ENCODE data around the gene TUBGCP2.

The TUBGCP2 gene

DNA sequence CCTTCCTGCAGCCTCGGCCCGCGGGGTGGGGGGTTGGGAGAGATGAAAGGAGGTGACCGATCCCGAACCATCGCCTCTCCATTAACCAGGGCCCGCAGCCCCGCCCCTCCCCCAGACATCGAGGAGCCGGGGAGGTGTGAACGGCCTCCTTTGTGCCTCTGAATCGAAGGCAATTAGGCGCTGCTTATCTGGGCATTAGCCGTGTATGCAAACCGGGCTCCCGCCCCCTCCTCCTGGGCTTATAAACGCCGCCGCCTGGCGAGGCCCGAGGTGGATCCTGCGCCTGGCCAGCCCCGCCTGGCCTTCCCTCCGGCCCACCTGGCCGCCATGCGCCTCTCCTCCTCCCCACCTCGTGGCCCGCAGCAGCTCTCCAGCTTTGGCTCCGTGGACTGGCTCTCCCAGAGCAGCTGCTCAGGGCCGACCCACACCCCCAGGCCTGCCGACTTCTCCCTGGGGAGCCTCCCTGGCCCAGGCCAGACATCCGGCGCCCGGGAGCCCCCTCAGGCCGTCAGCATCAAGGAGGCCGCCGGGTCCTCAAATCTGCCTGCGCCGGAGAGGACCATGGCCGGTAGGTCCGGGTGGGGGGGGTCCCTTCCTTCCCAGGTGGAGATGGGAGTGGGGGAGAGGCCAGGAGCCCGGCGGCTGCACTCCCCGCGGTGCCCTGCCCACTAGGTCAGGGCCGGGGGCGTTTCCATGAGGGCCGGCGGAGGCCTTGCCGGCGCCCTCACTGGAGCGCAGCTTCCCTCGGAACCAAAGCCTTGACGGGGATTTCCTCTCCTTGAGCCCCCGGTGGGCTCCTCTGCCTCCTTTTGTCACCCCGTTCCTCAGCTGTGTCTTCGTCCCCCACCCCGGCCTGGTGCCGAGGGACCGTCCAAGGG is 70.8 kb downstream of the TUBGCP2 start, which contains the start of gene VENTX:
VENTX (plus strand) TSS at position 268 of the 878 bp plus-strand sequence; CDS start at position 328, 60 bp downstream.
- H3K27me3 ChIP-seq (ENCODE audit: control insufficient read depth in 1 of 2, insufficient read depth in 1 of 2, low read length in 2 of 2): peaks cover 73 to 78% of the 10 kb centered on the region in 2 experiments
- no peak within 1 kb of the TSS for H2BK15ac ChIP-seq (ENCODE audit: low read depth, poor library complexity, severe bottlenecking)
- no peak within 1 kb of the TSS for H2BK12ac ChIP-seq (ENCODE audit: low read length in 2 of 2)
- no peak within 1 kb of the TSS for H3K27ac ChIP-seq (ENCODE audit: low read length, poor library complexity, severe bottlenecking)
- peak within 1 kb of the TSS in 1 of 2 experiments; percentile 80 for H3K23ac ChIP-seq (ENCODE audit: low read length in 2 of 2)
- no peak within 1 kb of the TSS for H2BK120ac ChIP-seq (ENCODE audit: low read depth, low read length)
- H3K9ac ChIP-seq (ENCODE audit: low read length): no peak within 1 kb of the TSS
- H4K8ac ChIP-seq (ENCODE audit: low read length): no peak within 1 kb of the TSS
- no peak for DNase-seq
- H4K91ac ChIP-seq (ENCODE audit: low read length): no peak within 1 kb of the TSS
- peaks cover 27% of the 10 kb centered on the region for H3K4me1 ChIP-seq (ENCODE audit: control insufficient read depth, insufficient read depth, low read depth, low read length)
- no peak within 1 kb of the TSS for H2AK5ac ChIP-seq (ENCODE audit: low read length, severe bottlenecking)
- H3K4me2 ChIP-seq (ENCODE audit: low read length, poor library complexity, severe bottlenecking): peak within 1 kb of the TSS; percentile 56
- no peaks in the 10 kb centered on the region for H3K9me3 ChIP-seq (ENCODE audit: control insufficient read depth, low read length)
- under 1% methylated on average over 53 of the region's 60 CpGs for WGBS
- H3K4ac ChIP-seq (ENCODE audit: low read depth in 1 of 2, low read length in 2 of 2): no peak within 1 kb of the TSS
- H3K79me1 ChIP-seq (replicated peaks; ENCODE audit: low read length, poor library complexity, severe bottlenecking): no peaks in the 10 kb centered on the region
- H2BK5ac ChIP-seq (ENCODE audit: low read depth, low read length, poor library complexity, severe bottlenecking): no peak within 1 kb of the TSS
- no peak within 1 kb of the TSS for H2AFZ ChIP-seq (ENCODE audit: low read depth, low read length)
- no peaks in the 10 kb centered on the region for H3K36me3 ChIP-seq (ENCODE audit: control insufficient read depth in 1 of 2, insufficient read depth in 2 of 2, low read depth in 1 of 2, low read length in 2 of 2)
- no peak within 1 kb of the TSS for H3K18ac ChIP-seq (ENCODE audit: low read depth in 1 of 2, low read length in 2 of 2)
- H3K4me3 ChIP-seq (ENCODE audit: insufficient read depth in 1 of 2, low read depth in 1 of 2, low read length in 2 of 2): peak within 1 kb of the TSS in 1 of 2 experiments; percentile 17
- peak within 1 kb of the TSS in 1 of 2 experiments; percentile 71 for H3K14ac ChIP-seq (ENCODE audit: low read length in 2 of 2)

DNA sequence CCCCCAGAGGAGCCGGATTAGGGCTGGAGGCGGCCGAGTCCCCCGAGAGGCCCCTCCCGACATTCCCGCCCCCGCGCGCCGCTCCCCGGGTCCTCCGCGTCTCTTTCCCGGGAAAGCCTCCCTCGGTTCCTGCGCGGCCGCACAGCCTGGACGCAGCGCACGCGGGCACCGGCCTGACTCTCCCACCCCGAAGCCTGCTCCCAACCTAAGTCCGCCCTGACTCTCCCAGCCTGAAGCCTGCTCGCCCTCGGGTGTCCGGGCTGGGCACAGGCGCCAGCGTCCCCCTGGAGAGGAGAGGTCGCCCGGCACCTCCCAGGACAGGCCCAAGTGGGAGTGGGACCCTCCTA is 71.5 kb downstream of the TUBGCP2 start:
- Histone ChIP-seq H3K14ac (ENCODE audit: low read length in 2 of 2) (no peak overlapping the region), H3K79me1 (replicated peaks; ENCODE audit: low read length, poor library complexity, severe bottlenecking) (no peaks in the 10 kb centered on the region), H2AK5ac (ENCODE audit: low read length, severe bottlenecking) (no peak overlapping the region), H3K18ac (ENCODE audit: low read depth in 1 of 2, low read length in 2 of 2) (no peak overlapping the region), H3K4me3 (ENCODE audit: insufficient read depth in 1 of 2, low read depth in 1 of 2, low read length in 2 of 2) (no peak overlapping the region), H2AFZ (ENCODE audit: low read depth, low read length) (no peak overlapping the region), H3K4me2 (ENCODE audit: low read length, poor library complexity, severe bottlenecking) (no peak overlapping the region), H2BK5ac (ENCODE audit: low read depth, low read length, poor library complexity, severe bottlenecking) (no peak overlapping the region), H4K8ac (ENCODE audit: low read length) (no peak overlapping the region), H3K23ac (ENCODE audit: low read length in 2 of 2) (peak overlapping the region in 1 of 2 experiments; percentile 52), H3K4ac (ENCODE audit: low read depth in 1 of 2, low read length in 2 of 2) (no peak overlapping the region), H3K36me3 (ENCODE audit: control insufficient read depth in 1 of 2, insufficient read depth in 2 of 2, low read depth in 1 of 2, low read length in 2 of 2) (no peaks in the 10 kb centered on the region), H3K9me3 (ENCODE audit: control insufficient read depth, low read length) (no peaks in the 10 kb centered on the region), H3K9ac (ENCODE audit: low read length) (no peak overlapping the region), H4K91ac (ENCODE audit: low read length) (no peak overlapping the region), H2BK15ac (ENCODE audit: low read depth, poor library complexity, severe bottlenecking) (no peak overlapping the region), H3K27me3 (ENCODE audit: control insufficient read depth in 1 of 2, insufficient read depth in 1 of 2, low read length in 2 of 2) (peaks cover 76 to 78% of the 10 kb centered on the region in 2 experiments), H3K27ac (ENCODE audit: low read length, poor library complexity, severe bottlenecking) (no peak overlapping the region), H2BK12ac (ENCODE audit: low read length in 2 of 2) (no peak overlapping the region), H3K4me1 (ENCODE audit: control insufficient read depth, insufficient read depth, low read depth, low read length) (peaks cover 27% of the 10 kb centered on the region), H2BK120ac (ENCODE audit: low read depth, low read length) (no peak overlapping the region)
- 0% methylated on average over 21 of the region's 32 CpGs for WGBS
- no peak for DNase-seq

DNA sequence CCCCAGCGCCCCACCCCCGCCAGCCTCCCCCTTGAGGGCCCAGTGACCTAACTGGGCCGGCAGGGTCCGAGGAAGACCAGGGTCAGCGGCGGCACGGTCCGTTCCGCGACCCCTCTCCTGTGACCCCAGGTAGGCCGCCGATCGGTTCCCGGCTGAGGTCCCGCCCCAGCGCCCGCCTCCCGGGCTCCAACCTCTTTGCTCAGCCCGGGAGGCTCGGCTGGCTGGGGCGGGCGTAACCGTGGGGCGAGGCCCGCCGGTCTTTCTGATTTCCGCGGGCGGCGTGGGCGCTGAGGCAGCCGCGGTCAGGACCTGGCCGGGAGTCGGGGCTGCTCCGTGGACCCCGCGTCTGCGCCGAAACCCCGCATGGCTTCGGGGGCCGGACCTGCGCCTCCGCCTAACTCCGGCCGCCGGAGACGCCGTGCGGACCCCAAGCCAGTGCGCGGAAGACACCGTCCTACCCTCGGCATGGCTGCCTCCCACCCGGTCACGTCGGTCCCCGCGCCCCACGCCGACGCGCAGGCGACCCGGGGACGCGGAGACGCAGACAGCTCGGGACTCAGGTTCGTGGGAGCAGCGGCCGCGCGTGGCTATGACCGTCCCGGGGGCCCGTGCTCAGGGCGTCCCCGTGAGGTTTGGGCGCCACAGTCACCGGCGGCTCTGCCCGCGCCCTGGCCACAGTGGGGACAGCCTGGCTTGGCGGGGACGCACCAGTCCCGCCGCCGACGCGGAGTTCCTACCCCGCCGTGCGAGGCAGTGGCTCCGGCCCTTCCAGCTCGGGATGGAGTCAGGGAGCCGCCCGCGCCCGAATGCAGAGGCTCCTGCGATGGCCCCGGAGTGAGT is 72.1 kb downstream of the TUBGCP2 start:
- H3K4me2 ChIP-seq (ENCODE audit: low read length, poor library complexity, severe bottlenecking): peak overlapping the region; percentile 56
- H2BK12ac ChIP-seq (ENCODE audit: low read length in 2 of 2): no peak overlapping the region
- H2BK5ac ChIP-seq (ENCODE audit: low read depth, low read length, poor library complexity, severe bottlenecking): no peak overlapping the region
- peak overlapping the region in 1 of 2 experiments; percentile 80 for H3K23ac ChIP-seq (ENCODE audit: low read length in 2 of 2)
- WGBS: 2% methylated on average over 84 of the region's 103 CpGs
- no peaks in the 10 kb centered on the region for H3K9me3 ChIP-seq (ENCODE audit: control insufficient read depth, low read length)
- peak overlapping the region in 1 of 2 experiments; percentile 71 for H3K14ac ChIP-seq (ENCODE audit: low read length in 2 of 2)
- peak overlapping the region in 1 of 2 experiments; percentile 17 for H3K4me3 ChIP-seq (ENCODE audit: insufficient read depth in 1 of 2, low read depth in 1 of 2, low read length in 2 of 2)
- H2AK5ac ChIP-seq (ENCODE audit: low read length, severe bottlenecking): no peak overlapping the region
- no peaks in the 10 kb centered on the region for H3K79me1 ChIP-seq (replicated peaks; ENCODE audit: low read length, poor library complexity, severe bottlenecking)
- peaks cover 76 to 78% of the 10 kb centered on the region in 2 experiments for H3K27me3 ChIP-seq (ENCODE audit: control insufficient read depth in 1 of 2, insufficient read depth in 1 of 2, low read length in 2 of 2)
- no peak overlapping the region for H2BK120ac ChIP-seq (ENCODE audit: low read depth, low read length)
- no peak overlapping the region for H4K8ac ChIP-seq (ENCODE audit: low read length)
- DNase-seq: no peak
- no peak overlapping the region for H3K27ac ChIP-seq (ENCODE audit: low read length, poor library complexity, severe bottlenecking)
- peaks cover 27% of the 10 kb centered on the region for H3K4me1 ChIP-seq (ENCODE audit: control insufficient read depth, insufficient read depth, low read depth, low read length)
- no peak overlapping the region for H3K18ac ChIP-seq (ENCODE audit: low read depth in 1 of 2, low read length in 2 of 2)
- H2AFZ ChIP-seq (ENCODE audit: low read depth, low read length): no peak overlapping the region
- no peak overlapping the region for H3K9ac ChIP-seq (ENCODE audit: low read length)
- H3K36me3 ChIP-seq (ENCODE audit: control insufficient read depth in 1 of 2, insufficient read depth in 2 of 2, low read depth in 1 of 2, low read length in 2 of 2): no peaks in the 10 kb centered on the region
- no peak overlapping the region for H2BK15ac ChIP-seq (ENCODE audit: low read depth, poor library complexity, severe bottlenecking)
- H3K4ac ChIP-seq (ENCODE audit: low read depth in 1 of 2, low read length in 2 of 2): no peak overlapping the region
- no peak overlapping the region for H4K91ac ChIP-seq (ENCODE audit: low read length)

DNA sequence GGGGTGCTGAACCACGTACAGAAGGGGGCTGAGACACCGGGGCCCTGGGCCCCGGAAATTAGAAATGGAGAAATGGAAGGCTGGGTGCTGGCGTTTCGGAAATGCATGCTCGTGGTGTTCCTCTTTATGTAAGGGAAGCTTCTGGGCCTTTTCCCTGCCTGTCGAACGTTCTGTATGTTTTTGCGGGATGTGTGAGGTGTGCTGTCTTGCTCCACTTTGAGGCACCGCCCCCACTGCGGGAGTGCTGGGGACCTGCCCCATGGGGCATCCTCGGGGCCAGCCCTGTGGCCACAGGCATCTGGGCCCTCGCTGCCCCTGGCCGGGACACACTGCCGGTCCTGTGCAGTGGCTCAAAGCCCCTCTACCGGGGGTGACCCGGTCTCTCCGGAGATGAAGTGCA is 72.7 kb downstream of the TUBGCP2 start:
- no peak overlapping the region for H2BK15ac ChIP-seq (ENCODE audit: low read depth, poor library complexity, severe bottlenecking)
- no peak overlapping the region for H3K4me3 ChIP-seq (ENCODE audit: insufficient read depth in 1 of 2, low read depth in 1 of 2, low read length in 2 of 2)
- no peak overlapping the region for H3K27ac ChIP-seq (ENCODE audit: low read length, poor library complexity, severe bottlenecking)
- no peak overlapping the region for H2AFZ ChIP-seq (ENCODE audit: low read depth, low read length)
- H3K36me3 ChIP-seq (ENCODE audit: control insufficient read depth in 1 of 2, insufficient read depth in 2 of 2, low read depth in 1 of 2, low read length in 2 of 2): no peaks in the 10 kb centered on the region
- no peak overlapping the region for H4K91ac ChIP-seq (ENCODE audit: low read length)
- no peak overlapping the region for H3K18ac ChIP-seq (ENCODE audit: low read depth in 1 of 2, low read length in 2 of 2)
- peaks cover 75 to 77% of the 10 kb centered on the region in 2 experiments for H3K27me3 ChIP-seq (ENCODE audit: control insufficient read depth in 1 of 2, insufficient read depth in 1 of 2, low read length in 2 of 2)
- WGBS: 13% methylated on average over 17 of the region's 18 CpGs
- H3K4ac ChIP-seq (ENCODE audit: low read depth in 1 of 2, low read length in 2 of 2): no peak overlapping the region
- no peak overlapping the region for H4K8ac ChIP-seq (ENCODE audit: low read length)
- H3K79me1 ChIP-seq (replicated peaks; ENCODE audit: low read length, poor library complexity, severe bottlenecking): no peaks in the 10 kb centered on the region
- H3K4me2 ChIP-seq (ENCODE audit: low read length, poor library complexity, severe bottlenecking): no peak overlapping the region
- no peak overlapping the region for H3K14ac ChIP-seq (ENCODE audit: low read length in 2 of 2)
- H3K9me3 ChIP-seq (ENCODE audit: control insufficient read depth, low read length): no peaks in the 10 kb centered on the region
- H2BK12ac ChIP-seq (ENCODE audit: low read length in 2 of 2): no peak overlapping the region
- no peak overlapping the region for H2BK120ac ChIP-seq (ENCODE audit: low read depth, low read length)
- H2AK5ac ChIP-seq (ENCODE audit: low read length, severe bottlenecking): no peak overlapping the region
- DNase-seq: no peak
- peaks cover 27% of the 10 kb centered on the region for H3K4me1 ChIP-seq (ENCODE audit: control insufficient read depth, insufficient read depth, low read depth, low read length)
- peak overlapping the region in 1 of 2 experiments; percentile 1 for H3K23ac ChIP-seq (ENCODE audit: low read length in 2 of 2)
- no peak overlapping the region for H2BK5ac ChIP-seq (ENCODE audit: low read depth, low read length, poor library complexity, severe bottlenecking)
- no peak overlapping the region for H3K9ac ChIP-seq (ENCODE audit: low read length)

Measured in mesenchymal stem cell (in vitro differentiated cells and primary cell).